Esophagus muscularis mucosa (tissue), 4 donors: ENCODE results near the gene NAA60. TPM values are rescaled to one million over a fixed set of nuclear protein-coding genes. Genes with fewer than 3 reads are reported as not detected.

Source experiments
- DNase-seq: peaks from one replicate; pipeline ENCODE4 v3.0.0-alpha.2; 2017; ENCODE audit errors: extremely low spot score
- H3K27ac ChIP-seq, 4 donors: fragments of 200-600 bp; sonication (generic); replicated peaks in 1 of 4; 1 replicate in 3 of 4; 2 replicates in 1 of 4; pipeline ENCODE4 v1.5.1; 2016 to 2019; ENCODE audit warnings: mild to moderate bottlenecking in 1 of 4
- H3K27me3 ChIP-seq, 4 donors: fragments of 200-600 bp; sonication (generic); one replicate each; pipeline versions ENCODE4 v1.5.1 to v1.6.0; 2016 to 2019
- H3K36me3 ChIP-seq, 4 donors: fragments of 200-600 bp; sonication (generic); one replicate each; pipeline ENCODE4 v1.5.1; 2016 to 2019
- H3K4me1 ChIP-seq, 4 donors: fragments of 200-600 bp; sonication (generic); one replicate each; pipeline ENCODE4 v1.5.1; 2016 to 2019
- H3K4me3 ChIP-seq, 4 donors: fragments of 200-600 bp; sonication (generic); 1 replicate in 2 of 4; 2 replicates in 2 of 4; pipeline ENCODE4 v1.5.1; 2016 to 2019; ENCODE audit warnings: mild to moderate bottlenecking in 4 of 4, moderate library complexity in 1 of 4
- H3K9me3 ChIP-seq, 4 donors: fragments of 200-600 bp; sonication (generic); 1 replicate in 3 of 4; 2 replicates in 1 of 4; pipeline ENCODE4 v1.5.1; 2016 to 2019
- EP300 ChIP-seq: sonication (generic); formaldehyde crosslinking; IDR thresholded peaks from one replicate; pipeline ENCODE4 v1.6.1; 2017; ENCODE audit warnings: antibody characterized with exemption
- POLR2A ChIP-seq: fragments of 450-650 bp; IDR thresholded peaks from one replicate; pipeline ENCODE4 v1.6.1; 2017; ENCODE audit warnings: antibody characterized with exemption, moderate library complexity, mild to moderate bottlenecking, low read depth
- POLR2AphosphoS5 ChIP-seq, 2 donors: sonication (generic); formaldehyde crosslinking; IDR thresholded peaks; one replicate each; pipeline ENCODE4 v1.6.1; 2017; ENCODE audit warnings: antibody characterized with exemption in 2 of 2
- WGBS: methylation state at CpG from one replicate; pipeline ENCODE4 v1.1.5; 2018; 5-methylcytosine and 5-hydroxymethylcytosine counted together
- intact Hi-C: fragments of 100-400 bp; cut with DNase I; formaldehyde crosslinking; loops from one replicate; pipeline ENCODE4 v1.15.1; 2023
- total RNA-seq, 4 donors: library from RNA; depleted of rRNA; stranded (reverse); fragments of >200 nt; gene quantifications; one replicate each; pipeline versions ENCODE4 v1.1.0 to v1.2.1, GENCODE V29; 2016
- TF ChIP-seq, protein P1 (sequence below), 3 experiments: fragments of 200-600 bp in 2 of 3; fragments of 450-650 bp in 1 of 3; sonication (generic) in 2 of 3; IDR thresholded peaks; one replicate each; pipeline ENCODE4 v1.5.1; 2017 to 2019; ENCODE audit warnings: antibody characterized with exemption in 3 of 3, mild to moderate bottlenecking in 2 of 3, moderate library complexity in 1 of 3

The NAA60 gene
- total RNA-seq, 4 donors from 2014 or later, result 28.0 to 59.8 (median 47.8) TPM

GRCh38 chr16:3514621-3515020, 71.1 kb downstream of the NAA60 start:
- no peaks in the 10 kb centered on the region for H3K9me3 ChIP-seq
- intact Hi-C loops, result no loop called here
- no peaks in the 10 kb centered on the region for H3K4me1 ChIP-seq
- TF ChIP-seq POLR2A (no peak), POLR2AphosphoS5 (IDR thresholded peaks at IDR 0.05) (no peak), EP300 (no peak)
- TF ChIP-seq, protein P1, sequence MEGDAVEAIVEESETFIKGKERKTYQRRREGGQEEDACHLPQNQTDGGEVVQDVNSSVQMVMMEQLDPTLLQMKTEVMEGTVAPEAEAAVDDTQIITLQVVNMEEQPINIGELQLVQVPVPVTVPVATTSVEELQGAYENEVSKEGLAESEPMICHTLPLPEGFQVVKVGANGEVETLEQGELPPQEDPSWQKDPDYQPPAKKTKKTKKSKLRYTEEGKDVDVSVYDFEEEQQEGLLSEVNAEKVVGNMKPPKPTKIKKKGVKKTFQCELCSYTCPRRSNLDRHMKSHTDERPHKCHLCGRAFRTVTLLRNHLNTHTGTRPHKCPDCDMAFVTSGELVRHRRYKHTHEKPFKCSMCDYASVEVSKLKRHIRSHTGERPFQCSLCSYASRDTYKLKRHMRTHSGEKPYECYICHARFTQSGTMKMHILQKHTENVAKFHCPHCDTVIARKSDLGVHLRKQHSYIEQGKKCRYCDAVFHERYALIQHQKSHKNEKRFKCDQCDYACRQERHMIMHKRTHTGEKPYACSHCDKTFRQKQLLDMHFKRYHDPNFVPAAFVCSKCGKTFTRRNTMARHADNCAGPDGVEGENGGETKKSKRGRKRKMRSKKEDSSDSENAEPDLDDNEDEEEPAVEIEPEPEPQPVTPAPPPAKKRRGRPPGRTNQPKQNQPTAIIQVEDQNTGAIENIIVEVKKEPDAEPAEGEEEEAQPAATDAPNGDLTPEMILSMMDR (IDR thresholded peaks at IDR 0.05), result no peak
- H3K36me3 ChIP-seq, result peaks cover 42 to 100% (median 96%) of the 10 kb centered on the region in 4 donors
- H3K27me3 ChIP-seq, result no peaks in the 10 kb centered on the region
- DNase-seq, result no peak
- no peak overlapping the region for H3K27ac ChIP-seq
- no peak overlapping the region for H3K4me3 ChIP-seq
- 92% methylated on average over 4 of the region's 4 CpGs for WGBS

- intact Hi-C loops, result no loop called here
- 94% methylated on average over 4 of the region's 4 CpGs for WGBS
- no peaks in the 10 kb centered on the region for H3K27me3 ChIP-seq
- DNase-seq, result no peak
- no peak overlapping the region for H3K4me3 ChIP-seq
- H3K4me1 ChIP-seq, result peaks cover 0 to 10% (median 7%) of the 10 kb centered on the region in 4 donors
- no peak overlapping the region for H3K27ac ChIP-seq
- TF ChIP-seq POLR2AphosphoS5 (IDR thresholded peaks at IDR 0.05), result no peak
- TF ChIP-seq, protein P1 (IDR thresholded peaks at IDR 0.05), result no peak
- TF ChIP-seq POLR2A, result no peak
- TF ChIP-seq EP300, result no peak
- no peaks in the 10 kb centered on the region for H3K9me3 ChIP-seq
- peaks cover 37 to 100% (median 93%) of the 10 kb centered on the region in 4 donors for H3K36me3 ChIP-seq
Observed at GRCh38 chr16:3515897-3516296, 72.4 kb downstream of the NAA60 start.

DNA sequence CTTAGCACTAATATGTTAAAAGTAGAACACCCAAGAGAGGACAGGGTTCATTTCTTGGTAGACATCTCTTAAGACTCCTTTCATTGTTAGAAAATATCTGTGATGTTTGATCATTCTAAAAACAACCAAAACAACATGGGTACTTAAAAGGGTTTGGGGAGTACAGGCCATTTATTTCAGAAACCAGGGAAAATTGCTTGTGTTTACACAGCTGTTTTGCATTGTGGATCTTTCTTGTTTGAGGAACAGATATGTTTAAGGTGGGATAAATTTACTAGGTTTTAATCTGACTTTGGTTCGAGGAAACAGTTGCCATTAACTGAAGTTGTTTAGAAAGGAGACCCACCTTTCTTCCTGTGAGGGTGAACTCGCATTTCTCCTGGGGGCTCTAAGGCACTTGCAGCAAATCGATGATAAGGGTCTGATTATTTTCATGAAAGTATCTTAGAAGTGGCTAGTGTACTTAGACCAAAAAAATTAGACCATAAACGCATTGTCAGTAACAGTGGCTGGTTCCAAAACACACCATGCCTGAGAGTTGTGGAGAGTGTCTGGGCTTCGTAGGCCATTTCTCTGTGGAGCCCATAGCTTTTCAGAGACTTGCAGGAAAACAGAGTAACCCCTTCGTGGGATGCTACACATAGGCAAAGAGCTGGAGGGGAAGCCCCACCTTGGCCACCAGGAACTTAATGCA, 75.0 kb downstream of the NAA60 start:
- Histone ChIP-seq H3K36me3 (peaks cover 29 to 95% (median 85%) of the 10 kb centered on the region in 4 donors), H3K4me1 (peaks cover 0 to 15% (median 9%) of the 10 kb centered on the region in 4 donors), H3K27me3 (no peaks in the 10 kb centered on the region), H3K4me3 (no peak overlapping the region), H3K9me3 (no peaks in the 10 kb centered on the region), H3K27ac (no peak overlapping the region)
- DNase-seq, result no peak
- WGBS, result 82% methylated on average over 6 of the region's 6 CpGs
- intact Hi-C loops, result no loop called here
- TF ChIP-seq, protein P1 (IDR thresholded peaks at IDR 0.05), result no peak
- TF ChIP-seq POLR2AphosphoS5 (IDR thresholded peaks at IDR 0.05) (no peak), POLR2A (no peak), EP300 (no peak)

- H3K36me3 ChIP-seq, result peaks cover 32 to 95% (median 85%) of the 10 kb centered on the region in 4 donors
- H3K9me3 ChIP-seq, result no peaks in the 10 kb centered on the region
- H3K27ac ChIP-seq, result no peak overlapping the region
- H3K27me3 ChIP-seq, result no peaks in the 10 kb centered on the region
- 95% methylated on average over 8 of the region's 8 CpGs for WGBS
- DNase-seq, result no peak
- TF ChIP-seq POLR2A, result no peak
- no peak for TF ChIP-seq POLR2AphosphoS5 (IDR thresholded peaks at IDR 0.05)
- peaks cover 0 to 15% (median 9%) of the 10 kb centered on the region in 4 donors for H3K4me1 ChIP-seq
- intact Hi-C loops, result no loop called here
- no peak overlapping the region for H3K4me3 ChIP-seq
Observed at GRCh38 chr16:3518986-3519348, 75.5 kb downstream of the NAA60 start.

GRCh38 chr16:3519581-3519980, 76.1 kb downstream of the NAA60 start:
- TF ChIP-seq EP300 (no peak), POLR2AphosphoS5 (IDR thresholded peaks at IDR 0.05) (no peak), POLR2A (no peak)
- TF ChIP-seq, protein P1 (IDR thresholded peaks at IDR 0.05), result no peak
- DNase-seq, result no peak
- Histone ChIP-seq H3K36me3 (peaks cover 32 to 94% (median 82%) of the 10 kb centered on the region in 4 donors), H3K4me1 (peaks cover 0 to 15% (median 9%) of the 10 kb centered on the region in 4 donors), H3K27me3 (no peaks in the 10 kb centered on the region), H3K9me3 (no peaks in the 10 kb centered on the region), H3K27ac (peak overlapping the region in 1 of 4 donors; percentile 63), H3K4me3 (no peak overlapping the region)
- intact Hi-C loops, result no loop called here
- 93% methylated on average over 2 of the region's 2 CpGs for WGBS
